Thoracic aorta (tissue), 2 donors: Measurements from ENCODE around the gene ZC4H2. TPM values are rescaled to one million over a fixed set of nuclear protein-coding genes. Genes with fewer than 3 reads are reported as not detected.
A peak's percentile ranks its signal among the peaks of the same experiment; 100 is the strongest.
"Not testable (repeated sequence)": the region's sequence is repeated elsewhere in the genome, so short reads cannot be mapped to it uniquely, and the experiment has no call there.

Experiments used
- ATAC-seq: fragments of 150-250 bp; one replicate; pipeline ENCODE4 v1.8.0; 2017; ENCODE audit warnings: low read depth; ENCODE audit not compliant: insufficient number of reproducible peaks, low FRiP score
- DNase-seq: peaks from one replicate; pipeline ENCODE4 v3.0.0-alpha.2; 2020; ENCODE audit warnings: low spot score
- H3K27ac ChIP-seq, 2 donors: fragments of 200-600 bp; sonication (generic); 1 replicate in 1 of 2; 2 replicates in 1 of 2; pipeline ENCODE4 v1.5.1; 2016; ENCODE audit warnings: mild to moderate bottlenecking in 2 of 2, moderate library complexity in 2 of 2
- H3K27me3 ChIP-seq: fragments of 200-600 bp; sonication (generic); replicated peaks from 2 replicates; pipeline ENCODE4 v1.6.0; 2016; ENCODE audit warnings: mild to moderate bottlenecking; ENCODE audit not compliant: insufficient read depth
- H3K36me3 ChIP-seq: fragments of 200-600 bp; sonication (generic); one replicate; pipeline ENCODE4 v1.5.1; 2016
- H3K4me1 ChIP-seq, 2 donors: fragments of 200-600 bp; sonication (generic); 1 replicate in 1 of 2; 2 replicates in 1 of 2; pipeline versions ENCODE4 v1.5.1 to v1.6.0; 2016; ENCODE audit warnings: low read depth in 2 of 2, mild to moderate bottlenecking in 1 of 2; ENCODE audit not compliant: control insufficient read depth in 1 of 2
- H3K4me3 ChIP-seq: fragments of 200-600 bp; sonication (generic); 2 replicates; pipeline ENCODE4 v1.5.1; 2016; ENCODE audit warnings: mild to moderate bottlenecking
- H3K9me3 ChIP-seq: fragments of 200-600 bp; sonication (generic); 2 replicates; pipeline ENCODE4 v1.5.1; 2016
- total RNA-seq, 2 donors: library from RNA; depleted of rRNA; stranded (reverse); fragments of >200 nt; gene quantifications; one replicate each; pipeline versions ENCODE4 v1.1.0 to v1.2.3, GENCODE V29; 2016
- TF ChIP-seq, protein P1 (sequence below): fragments of 200-600 bp; sonication (generic); IDR thresholded peaks from one replicate; pipeline ENCODE4 v1.5.1; 2019; ENCODE audit warnings: antibody characterized with exemption

The ZC4H2 gene, protein sequence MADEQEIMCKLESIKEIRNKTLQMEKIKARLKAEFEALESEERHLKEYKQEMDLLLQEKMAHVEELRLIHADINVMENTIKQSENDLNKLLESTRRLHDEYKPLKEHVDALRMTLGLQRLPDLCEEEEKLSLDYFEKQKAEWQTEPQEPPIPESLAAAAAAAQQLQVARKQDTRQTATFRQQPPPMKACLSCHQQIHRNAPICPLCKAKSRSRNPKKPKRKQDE
- total RNA-seq, result 10 to 100 TPM; 16.4 to 18.1 TPM

GRCh38 chrX:64975989-64976672 lies at the start of gene ZC4H2:
Gene ZC4H2, minus strand, starts transcription at chrX:64976450. Its CDS starts 73 bp downstream, at chrX:64976377.
- TF ChIP-seq, protein P1, sequence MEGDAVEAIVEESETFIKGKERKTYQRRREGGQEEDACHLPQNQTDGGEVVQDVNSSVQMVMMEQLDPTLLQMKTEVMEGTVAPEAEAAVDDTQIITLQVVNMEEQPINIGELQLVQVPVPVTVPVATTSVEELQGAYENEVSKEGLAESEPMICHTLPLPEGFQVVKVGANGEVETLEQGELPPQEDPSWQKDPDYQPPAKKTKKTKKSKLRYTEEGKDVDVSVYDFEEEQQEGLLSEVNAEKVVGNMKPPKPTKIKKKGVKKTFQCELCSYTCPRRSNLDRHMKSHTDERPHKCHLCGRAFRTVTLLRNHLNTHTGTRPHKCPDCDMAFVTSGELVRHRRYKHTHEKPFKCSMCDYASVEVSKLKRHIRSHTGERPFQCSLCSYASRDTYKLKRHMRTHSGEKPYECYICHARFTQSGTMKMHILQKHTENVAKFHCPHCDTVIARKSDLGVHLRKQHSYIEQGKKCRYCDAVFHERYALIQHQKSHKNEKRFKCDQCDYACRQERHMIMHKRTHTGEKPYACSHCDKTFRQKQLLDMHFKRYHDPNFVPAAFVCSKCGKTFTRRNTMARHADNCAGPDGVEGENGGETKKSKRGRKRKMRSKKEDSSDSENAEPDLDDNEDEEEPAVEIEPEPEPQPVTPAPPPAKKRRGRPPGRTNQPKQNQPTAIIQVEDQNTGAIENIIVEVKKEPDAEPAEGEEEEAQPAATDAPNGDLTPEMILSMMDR, result no peak
- Histone ChIP-seq H3K4me3 (peak within 1 kb of the TSS; percentile 82), H3K4me1 (peaks cover 0 to 3% of the 10 kb centered on the region in 2 donors), H3K27ac (no peak within 1 kb of the TSS), H3K36me3 (no peaks in the 10 kb centered on the region), H3K27me3 (no peaks in the 10 kb centered on the region), H3K9me3 (no peaks in the 10 kb centered on the region)
- ATAC-seq (no peak), DNase-seq (no peak)

DNA sequence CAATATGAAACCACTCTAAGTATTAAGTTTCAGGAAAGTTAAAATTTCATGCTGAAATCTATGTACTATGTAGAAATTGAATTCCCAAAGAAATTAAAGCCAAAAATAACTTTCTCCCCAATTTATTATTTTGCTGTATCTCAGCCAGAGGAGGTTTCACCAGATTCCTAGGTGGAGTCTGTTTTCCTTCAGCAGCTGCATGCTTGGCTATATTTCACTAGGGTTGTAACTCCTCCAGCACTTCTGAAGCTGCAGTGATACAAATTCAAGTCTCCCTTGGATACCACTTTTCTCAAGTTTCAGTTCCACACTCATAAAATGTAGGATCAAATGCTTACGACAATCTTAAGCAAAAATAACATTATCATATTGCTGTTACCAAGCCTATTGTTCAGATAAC lies 41.2 kb upstream of the ZC4H2 start:
- no peaks in the 10 kb centered on the region for H3K36me3 ChIP-seq
- no peaks in the 10 kb centered on the region for H3K27me3 ChIP-seq
- no peak overlapping the region for H3K4me3 ChIP-seq
- TF ChIP-seq, protein P1, result no peak
- no peak for ATAC-seq
- no peaks in the 10 kb centered on the region for H3K4me1 ChIP-seq
- no peaks in the 10 kb centered on the region for H3K9me3 ChIP-seq
- DNase-seq, result no peak
- no peak overlapping the region for H3K27ac ChIP-seq

GRCh38 chrX:65014230-65014629 lies 38.0 kb upstream of the ZC4H2 start:
- no peak overlapping the region for H3K27ac ChIP-seq
- H3K9me3 ChIP-seq, result no peaks in the 10 kb centered on the region
- no peak overlapping the region for H3K4me3 ChIP-seq
- TF ChIP-seq, protein P1, result no peak
- DNase-seq, result no peak
- H3K27me3 ChIP-seq, result no peaks in the 10 kb centered on the region
- ATAC-seq, result no peak
- H3K4me1 ChIP-seq, result no peaks in the 10 kb centered on the region
- no peaks in the 10 kb centered on the region for H3K36me3 ChIP-seq

DNA sequence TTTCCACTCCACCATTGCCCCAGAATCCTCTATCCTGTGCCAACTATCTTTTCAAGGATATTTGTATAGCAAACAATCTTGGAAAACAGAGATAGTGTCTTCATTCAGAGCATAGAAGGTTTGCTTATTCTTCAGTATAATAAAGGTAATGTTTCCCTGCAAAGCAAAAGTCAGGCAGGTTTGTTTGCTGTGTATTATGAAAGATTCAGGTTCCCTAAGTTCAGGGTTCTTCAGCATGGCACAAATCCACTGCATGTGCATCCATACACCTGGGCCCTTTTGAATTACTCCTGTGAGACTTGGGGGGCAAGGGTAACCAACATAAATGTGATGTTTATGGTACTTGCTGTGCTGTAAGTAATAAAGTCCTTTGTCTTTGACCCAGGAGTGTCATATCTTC lies 33.2 kb upstream of the ZC4H2 start:
- DNase-seq, result no peak
- ATAC-seq, result no peak
- Histone ChIP-seq H3K36me3 (no peaks in the 10 kb centered on the region), H3K4me1 (no peaks in the 10 kb centered on the region), H3K4me3 (no peak overlapping the region), H3K9me3 (no peaks in the 10 kb centered on the region), H3K27me3 (no peaks in the 10 kb centered on the region), H3K27ac (no peak overlapping the region)
- TF ChIP-seq, protein P1, result no peak

DNA sequence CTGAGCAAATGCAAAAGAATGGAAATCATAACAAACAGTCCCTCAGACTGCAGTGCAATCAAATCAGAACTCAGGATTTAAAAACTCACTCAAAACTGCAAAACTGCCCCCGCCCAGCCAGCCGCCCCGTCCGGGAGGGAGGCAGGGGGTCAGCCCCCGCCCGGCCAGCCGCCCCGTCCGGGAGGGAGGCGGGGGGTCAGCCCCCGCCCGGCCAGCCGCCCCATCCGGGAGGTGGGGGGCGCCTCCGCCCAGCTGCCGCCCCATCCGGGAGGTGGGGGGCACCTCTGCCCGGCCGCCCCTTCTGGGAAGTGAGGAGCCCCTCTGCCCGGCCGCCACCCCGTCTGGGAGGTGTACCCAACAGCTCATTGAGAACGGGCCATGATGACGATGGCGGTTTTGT lies 26.0 kb upstream of the ZC4H2 start:
- not testable (repeated sequence) for ATAC-seq, H3K4me1 ChIP-seq, DNase-seq, H3K36me3 ChIP-seq, H3K9me3 ChIP-seq, H3K4me3 ChIP-seq, H3K27ac ChIP-seq, H3K27me3 ChIP-seq
